HG03039 (cell line): Measurements from ENCODE around the gene ABHD11.
A peak's percentile ranks its signal among the peaks of the same experiment; 100 is the strongest.
"Not testable (repeated sequence)": the region's sequence is repeated elsewhere in the genome, so short reads cannot be mapped to it uniquely, and the experiment has no call there.

Source experiments
- ATAC-seq: cut with Tn5 transposase; IDR thresholded peaks from one replicate; pipeline ENCODE4 v1.9.1; 2021; ENCODE audit warnings: mild to moderate bottlenecking, moderate library complexity; ENCODE audit not compliant: unreplicated experiment

ABHD11 gene

DNA sequence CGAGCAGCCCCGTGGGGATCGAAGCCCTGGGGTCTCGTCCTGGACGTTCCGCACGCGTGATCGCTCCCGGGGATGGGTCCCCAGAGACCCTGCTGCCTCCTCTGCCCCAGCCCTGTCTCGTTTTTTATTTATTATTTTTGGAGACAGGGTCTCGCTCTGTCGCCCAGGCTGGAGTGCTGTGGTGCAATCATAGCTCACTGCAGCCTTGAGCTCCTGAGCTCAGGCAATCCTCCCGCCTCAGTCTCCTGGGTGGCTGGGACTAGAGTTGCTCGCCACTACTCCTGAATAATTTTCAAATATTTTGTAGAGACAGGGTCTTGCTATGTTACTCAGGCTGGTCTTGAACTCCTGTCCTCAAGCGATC lies 18.8 kb downstream of the ABHD11 start:
- ATAC-seq, result no peak

DNA sequence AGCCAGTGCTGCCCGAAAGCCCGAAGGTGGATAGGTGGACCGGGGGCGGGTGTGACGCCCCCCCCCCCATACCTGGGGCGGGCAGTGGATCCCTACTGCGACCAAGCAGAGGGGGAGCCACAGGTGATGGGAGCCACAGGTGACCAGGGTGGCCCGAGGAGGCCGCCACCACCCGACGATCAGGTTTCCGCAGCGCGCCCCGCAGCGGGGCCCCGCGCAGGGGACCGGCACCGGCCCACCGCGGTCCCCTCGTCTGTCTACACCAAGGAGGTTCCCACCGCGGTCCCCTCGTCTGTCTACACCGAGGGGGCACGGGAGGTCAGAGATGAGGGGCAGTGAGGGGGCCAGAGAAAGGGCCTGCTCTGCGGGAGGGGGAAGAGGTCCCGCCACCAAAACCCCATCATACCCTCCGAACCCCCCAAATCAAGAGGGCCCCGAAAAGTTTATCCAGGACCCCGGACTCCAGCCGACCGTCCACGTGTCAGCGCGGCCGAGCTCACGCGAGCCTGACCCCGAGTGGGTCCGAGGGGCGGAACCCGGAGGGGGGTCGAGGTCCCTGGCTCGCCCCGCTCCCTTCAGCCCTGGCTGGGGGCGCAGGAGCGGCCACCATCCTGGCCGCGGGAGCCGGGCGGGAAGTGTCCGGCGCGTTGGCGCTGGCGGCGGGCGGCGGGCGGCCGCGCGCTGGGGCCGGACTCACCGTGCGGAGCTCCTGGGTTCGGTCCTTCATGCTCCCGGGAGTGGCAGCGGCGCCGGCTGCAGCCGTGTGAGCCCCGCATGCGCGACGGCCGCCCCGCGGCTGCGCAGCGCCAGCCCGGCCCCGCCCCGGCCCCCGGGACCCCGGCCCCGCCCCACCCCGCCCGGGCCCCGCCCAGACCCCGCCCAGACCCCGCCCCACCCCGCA lies 19.4 kb downstream of the ABHD11 start, which contains the start of gene STX1A:
STX1A (minus strand) TSS at position 765 of the 901 bp plus-strand sequence; CDS start at position 727, 38 bp downstream.
- peak; percentile 66 for ATAC-seq

DNA sequence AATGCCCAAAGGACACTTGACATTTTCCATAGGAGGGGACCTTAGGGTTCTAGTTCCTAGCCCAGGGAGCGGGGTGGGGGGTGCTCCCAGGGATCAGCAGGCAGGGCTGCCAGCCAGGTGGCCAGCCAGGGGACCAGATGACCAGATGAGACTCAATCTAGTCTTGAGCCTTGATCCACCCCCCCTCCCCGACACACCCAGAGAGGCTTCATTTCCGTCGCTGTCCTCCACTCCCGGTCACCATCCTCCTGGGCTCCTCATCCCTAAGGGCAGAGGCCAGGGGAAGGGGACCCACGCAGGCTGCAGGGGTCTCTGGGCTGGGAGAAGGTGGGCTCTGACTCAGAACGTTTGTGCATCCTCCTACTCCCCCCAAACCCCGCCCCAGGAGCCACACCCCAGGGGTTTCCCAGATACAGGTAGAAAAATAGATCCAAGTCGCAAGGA lies 20.1 kb downstream of the ABHD11 start:
- ATAC-seq, result no peak

DNA sequence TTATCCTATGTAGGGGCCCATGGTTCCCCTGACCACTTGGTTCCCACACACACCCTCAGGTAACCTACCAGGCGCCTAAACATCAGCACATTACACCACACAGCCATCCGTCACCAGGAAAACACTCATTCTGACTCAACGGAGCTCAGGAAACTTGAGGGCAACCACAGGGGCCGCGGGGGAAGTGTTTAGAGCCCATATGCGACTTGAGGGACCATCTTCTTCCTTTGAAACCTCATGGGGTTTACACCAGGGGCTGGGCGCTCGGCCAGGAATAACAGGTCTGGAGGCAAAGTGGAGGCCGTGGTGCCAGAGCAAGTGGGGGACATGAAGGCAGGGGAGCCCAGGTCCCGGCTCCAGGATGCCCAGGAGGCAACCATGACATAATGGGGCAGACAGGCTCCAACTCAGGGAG lies 20.6 kb downstream of the ABHD11 start:
- ATAC-seq, result no peak

DNA sequence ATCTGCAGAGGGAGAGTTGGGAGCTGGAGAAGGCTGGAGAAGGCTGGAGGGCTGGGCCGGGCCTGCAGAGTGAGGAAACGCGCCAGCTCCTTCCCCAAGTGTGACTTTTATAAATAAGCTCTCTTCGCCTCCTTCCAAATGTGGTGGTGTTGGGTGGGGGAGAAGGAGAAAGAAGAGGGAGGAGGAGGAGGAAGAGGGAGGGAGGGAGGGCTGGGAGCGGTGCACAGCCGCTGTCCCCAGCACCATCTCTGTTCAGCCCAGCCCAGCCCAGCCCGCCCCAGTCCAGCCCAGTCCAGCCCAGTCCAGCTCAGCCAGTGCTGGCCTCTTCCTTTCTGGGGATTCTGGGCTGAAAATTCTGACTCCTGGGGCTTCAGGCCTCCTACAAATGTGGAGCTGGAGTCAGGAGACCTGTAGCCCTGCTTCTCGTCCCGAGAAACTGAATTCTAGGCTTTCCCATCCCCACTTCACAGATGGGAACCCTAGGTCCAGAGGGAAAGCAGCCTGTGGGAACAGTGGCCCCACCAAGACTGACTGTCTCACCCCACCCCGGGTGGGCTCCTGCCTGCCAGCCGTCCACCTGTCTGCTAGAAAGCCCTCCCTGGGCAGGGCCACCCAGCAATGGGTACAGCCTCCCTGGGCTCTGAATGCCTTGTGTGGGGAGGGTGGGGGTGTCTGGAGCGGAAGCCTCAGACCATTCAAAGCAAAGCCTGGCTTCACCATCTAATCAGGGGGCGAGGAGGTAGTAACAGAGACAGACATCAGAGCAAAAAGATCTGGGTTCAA lies 21.4 kb downstream of the ABHD11 start:
- ATAC-seq, result no peak

DNA sequence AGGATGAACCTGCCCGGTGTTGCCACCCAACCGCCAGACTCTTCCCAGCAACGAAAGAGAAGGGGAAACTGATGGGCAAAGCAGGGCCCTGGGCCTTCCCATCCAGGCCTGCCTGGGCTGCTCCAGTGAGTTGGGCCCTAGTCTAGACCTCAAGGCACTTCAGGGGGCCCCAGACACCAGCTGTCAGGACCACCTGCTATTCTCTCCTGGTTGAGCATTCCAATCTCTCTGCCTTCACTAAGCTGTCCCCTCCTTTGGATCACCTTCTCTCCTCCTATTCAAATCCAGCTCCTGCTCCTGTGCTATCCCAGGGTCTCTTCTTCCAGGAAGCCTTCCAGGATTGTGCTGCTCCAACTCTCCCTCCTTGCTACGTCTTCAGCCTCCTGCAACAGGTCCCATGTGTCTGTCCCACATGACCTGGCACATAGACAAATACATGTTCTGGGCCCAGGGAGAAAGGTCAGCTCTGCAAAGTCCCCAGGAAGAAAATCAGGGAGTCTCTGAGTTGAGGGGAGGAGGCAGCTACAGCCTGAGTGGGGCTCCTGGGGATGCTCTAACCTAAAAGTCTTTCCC lies 22.2 kb downstream of the ABHD11 start:
- ATAC-seq, result no peak

DNA sequence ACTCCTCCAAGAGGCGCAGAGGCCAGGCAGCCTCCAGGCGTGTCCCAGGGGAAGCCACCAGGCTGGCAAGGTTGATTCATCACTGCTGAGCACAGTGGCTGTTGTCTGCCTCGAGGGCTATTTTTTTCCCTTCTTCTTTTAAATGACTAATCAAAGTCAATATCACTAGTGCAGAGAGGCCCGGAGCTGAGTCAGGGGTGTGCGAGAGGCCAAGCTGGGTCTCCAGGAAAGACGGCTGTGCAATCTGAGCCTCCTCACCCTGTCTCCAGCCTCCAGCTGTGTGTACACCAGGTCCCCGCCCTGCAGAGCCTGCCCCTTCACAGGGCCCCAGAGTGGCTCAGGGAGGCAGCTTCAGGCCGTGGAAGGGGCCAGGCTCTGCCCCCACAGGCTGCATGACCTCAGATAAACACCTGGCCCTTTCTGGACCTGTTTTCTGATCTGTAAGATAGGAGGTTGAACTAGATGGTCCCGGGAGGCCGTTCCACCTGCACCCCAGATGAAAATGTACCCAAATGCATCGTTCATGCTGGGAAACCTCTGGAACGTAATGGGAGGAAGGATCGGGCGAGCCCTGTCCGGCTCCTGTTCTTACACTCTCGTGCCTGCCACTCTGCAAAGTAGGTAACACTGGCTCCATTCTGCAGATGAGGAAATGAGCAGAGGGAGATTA lies 22.8 kb downstream of the ABHD11 start:
- ATAC-seq, result no peak

DNA sequence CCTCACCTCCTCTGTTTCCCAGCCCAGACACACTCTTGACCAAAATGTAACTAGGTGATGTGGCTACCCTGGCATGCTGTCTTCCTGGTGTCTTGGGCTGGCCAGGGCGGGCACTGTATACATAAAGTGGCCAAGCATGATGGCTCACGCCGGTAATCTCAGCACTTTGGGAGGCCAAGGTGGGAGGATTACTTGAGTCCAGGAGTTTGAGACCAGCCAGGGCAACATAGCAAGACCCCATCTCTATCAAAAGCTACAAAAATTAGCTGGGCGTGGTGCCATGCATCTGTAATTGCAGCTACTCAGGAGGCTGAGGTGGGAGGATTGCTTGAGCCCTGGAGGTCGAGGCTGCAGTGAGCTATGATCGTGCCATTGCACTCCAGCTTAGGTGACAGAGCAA lies 25.3 kb downstream of the ABHD11 start:
- not testable (repeated sequence) for ATAC-seq

DNA sequence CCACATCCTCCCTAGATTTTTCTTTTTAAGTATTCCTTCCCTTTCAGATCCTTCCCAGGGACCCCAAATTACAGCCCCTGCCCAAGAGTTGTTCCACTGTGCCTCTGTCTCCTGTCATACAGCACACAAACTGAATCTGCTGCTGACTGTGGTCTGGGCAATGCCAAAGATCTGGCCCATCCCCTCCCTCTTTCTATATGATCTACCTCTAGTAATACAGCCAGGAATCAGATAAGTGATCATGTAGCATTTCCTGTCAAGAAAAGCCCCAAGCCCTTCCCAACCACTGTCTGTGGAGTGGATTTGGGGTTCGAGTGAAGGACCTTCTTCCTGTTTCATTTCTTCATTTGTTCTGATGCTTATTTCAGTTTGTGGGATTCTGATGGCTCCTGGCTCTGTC lies 25.8 kb downstream of the ABHD11 start:
- ATAC-seq, result no peak

DNA sequence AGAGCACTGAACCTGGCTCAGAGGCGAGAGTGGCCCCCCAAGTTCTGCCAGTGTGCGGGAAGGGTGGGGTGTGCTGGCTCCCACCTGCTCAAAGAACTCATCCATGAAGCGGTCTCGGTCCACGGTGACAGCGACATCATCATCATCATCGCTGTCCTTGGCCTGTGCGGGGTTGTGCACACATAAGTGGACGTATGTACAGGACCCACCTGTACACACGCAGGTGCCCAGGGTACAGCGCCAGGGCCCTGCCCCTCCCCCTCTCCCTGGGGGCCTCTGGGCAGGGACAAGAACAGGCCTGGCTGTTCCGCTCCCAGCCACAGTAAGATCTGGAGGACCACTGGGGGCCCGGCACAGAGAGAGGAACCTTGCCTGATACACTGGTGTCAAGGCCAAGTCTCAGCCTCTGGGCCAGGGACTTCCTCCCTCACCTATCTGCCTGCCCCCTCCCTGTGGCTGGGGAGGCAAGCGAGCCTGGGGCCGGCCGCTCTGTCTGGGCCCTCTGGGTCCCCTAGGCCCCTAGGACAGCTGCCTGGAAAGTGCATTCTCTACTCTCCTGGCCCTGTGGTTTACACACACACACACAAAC lies 29.5 kb downstream of the ABHD11 start:
- no peak for ATAC-seq

DNA sequence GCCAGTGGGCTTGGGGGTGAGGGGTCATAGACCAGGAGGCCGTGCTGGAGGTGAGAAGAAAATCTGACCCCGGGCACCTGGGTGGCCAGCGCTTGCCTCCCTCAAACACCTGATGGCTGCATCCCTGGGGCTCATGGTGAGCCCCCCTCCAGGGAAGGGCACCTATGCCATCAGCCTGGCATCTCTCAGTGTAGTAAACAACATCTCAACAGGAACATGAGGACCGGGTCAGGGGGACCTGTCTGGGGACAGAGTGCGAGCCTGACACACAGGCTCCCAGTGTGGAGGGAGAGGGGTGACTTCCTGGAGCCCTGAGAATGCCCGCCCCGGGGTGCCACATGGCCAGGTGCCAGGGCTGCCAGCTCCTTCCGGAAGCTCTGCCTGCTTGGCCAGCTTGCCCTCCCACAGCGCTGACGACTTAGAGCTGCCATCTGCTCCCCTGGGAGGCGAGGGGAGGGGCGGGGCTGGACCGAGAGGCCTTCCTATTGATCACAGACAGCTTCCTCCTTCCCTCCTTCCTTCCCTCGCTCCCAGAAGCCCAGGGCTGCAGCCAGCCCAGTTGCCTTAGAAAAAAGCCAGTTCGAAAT lies 31.5 kb downstream of the ABHD11 start:
- no peak for ATAC-seq

DNA sequence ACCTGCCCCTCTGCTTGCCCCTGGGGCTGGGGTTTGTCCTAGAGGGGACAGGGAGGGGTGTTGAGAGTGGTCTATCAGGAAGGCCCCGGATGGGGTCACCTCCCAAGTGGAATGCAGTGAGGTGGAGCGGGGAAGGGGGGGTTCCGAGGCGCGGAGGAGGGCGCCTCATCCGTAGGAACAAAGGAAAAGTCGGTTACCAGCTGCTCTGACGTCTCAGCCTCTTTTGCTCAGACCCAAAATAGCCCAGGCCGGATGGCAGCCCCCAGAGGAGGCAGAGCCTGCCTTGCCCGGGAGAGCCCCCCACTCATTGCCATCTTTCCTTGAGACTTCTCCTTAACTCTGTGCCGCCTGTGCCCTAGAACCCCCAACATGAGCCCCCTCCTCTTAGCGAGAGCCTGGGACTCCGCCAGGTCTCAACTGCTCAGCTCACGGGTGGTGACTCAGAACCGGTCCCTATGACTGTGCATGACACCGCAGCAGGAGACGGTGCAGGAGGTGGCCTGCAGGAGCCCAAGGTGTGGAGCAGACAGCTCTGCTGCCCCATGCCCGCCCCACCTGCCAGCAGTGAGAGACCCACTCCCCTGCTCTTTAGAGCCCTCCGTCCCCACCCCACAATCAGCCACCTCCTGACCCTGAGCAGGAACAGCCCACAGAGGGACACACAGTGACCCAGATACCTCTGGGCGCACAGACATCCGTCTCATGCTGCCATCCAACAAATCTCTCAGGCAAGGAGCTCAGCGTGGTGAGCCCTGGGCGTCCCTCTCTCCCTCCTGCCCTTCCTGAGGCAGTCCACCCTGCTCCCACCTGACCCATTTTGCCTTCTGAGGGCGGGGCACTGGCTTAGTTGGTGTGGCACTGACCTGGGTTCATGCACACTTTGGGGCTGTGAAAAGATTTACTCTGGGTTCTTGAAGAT lies 32.2 kb downstream of the ABHD11 start:
- ATAC-seq, result no peak

DNA sequence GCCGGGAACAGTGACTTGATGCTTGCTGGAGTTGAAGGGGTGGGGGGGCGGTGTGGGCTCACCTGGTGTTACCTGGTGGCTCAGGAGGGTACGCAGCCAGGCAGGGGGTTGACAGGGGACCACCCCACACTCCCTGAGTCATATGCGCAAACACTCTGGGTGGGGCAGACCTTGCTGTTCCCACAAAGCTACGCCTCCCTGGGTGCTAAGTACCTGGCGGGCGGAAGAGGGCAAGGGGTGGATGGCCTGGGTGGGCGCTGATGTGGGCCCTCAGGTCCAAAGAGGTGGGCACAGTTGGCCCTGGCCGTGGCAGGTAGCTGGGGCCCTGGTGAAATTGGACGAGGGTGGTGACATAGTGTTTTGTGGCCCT lies 33.1 kb downstream of the ABHD11 start:
- ATAC-seq, result no peak

DNA sequence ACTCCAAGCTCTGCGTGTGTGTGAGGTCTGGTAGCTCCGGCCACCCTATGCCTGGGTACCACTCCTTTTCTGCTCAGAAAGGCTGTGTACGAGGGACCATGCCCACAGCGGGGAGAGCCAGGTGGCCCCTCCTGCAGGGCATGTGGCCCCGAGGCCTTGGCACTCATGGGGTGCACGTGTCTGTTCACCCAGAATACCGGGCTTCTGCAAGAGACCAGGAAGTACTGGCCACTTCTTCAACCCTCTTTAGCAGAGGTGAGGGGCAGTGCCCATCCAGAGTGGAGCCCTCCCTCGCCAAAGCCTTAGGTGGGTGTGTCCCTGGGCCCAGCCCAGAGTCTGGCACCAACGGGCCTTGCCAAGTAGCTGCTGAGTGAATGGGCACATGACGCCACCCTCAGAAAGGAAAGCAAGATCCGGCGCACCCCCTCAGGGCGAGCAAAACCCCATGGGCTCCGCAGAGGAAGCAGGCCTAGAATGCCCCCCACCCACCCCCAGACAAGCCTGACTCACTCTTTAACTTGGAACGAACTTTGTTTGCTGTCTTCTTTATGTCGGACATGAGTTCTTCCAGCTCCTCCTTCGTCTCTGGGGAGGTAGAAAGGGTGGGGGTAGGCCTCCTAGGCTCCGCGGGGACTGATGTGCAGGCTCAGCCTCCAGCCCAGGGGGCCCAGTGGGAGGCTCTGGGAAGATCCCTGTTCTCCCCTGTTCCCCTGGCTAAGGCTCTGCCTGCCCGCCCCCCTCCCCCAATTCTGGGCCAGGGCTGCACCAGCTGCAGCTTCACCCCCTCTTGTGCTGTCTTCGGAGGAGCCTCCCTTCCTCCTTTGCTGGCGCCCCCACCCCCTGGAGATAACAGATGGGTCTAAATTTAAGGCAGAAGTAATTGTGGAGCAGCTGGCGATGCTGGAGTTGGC lies 33.7 kb downstream of the ABHD11 start:
- ATAC-seq, result no peak

DNA sequence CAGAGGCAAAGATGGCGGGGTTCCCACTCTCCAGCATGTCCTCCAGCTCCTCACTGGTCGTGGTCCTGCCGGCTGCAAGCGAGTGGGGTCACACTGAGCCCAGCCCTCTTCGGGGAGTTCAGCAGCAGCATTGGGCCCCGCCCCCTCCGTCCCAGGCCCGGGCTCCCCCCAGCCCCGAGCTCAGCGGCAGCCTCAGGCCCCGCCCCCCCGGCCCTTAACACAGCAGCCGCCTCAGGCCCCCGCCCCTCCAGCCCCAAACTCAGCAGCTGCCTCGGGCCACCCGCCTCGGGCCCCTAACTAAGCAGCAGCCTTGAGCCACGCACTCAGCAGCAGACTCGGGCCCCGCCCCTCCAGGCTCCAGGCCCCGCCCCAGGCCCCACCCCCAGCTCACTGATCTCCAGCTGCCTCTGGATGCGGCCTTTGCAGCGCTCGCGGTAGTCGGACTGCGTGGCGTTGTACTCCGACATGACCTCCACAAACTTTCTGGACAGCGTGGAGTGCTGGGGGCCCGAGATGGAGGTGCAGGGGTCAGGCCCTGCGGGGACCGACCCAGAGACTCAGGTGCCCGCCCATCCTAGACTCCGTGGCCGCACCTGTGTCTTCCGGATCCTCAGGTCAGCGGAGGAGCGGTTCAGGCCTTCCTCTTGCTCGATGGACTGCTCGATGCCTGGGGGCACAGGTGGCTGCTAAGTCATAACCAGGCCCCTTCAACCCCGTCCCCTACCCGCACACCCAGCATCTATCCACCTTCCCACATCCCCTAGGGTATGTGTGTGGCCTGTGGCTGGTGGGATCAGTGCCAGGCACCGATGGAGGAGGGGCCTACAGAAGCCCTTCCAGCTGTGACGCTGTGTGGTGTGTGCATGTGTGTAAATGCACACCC lies 34.6 kb downstream of the ABHD11 start:
- no peak for ATAC-seq

DNA sequence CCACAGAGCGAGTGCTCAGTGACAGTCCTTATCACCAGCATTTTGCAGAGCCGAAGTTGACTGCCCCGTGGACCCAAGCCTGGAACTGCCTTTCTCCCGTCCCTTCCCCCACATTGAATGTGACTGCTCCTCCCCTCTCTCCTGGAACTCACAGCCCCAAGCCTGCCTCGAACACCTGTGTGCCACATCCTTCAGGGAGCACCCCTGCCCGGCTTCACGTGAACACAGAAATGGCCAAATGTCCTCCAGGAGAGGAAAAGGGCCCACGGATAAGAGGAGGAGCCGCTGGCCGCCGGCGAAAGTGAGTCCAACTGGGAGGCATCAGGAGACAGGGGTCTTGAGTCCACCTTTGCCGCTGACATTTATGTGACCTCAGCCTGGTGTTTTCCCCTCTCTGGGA lies 35.4 kb downstream of the ABHD11 start:
- no peak for ATAC-seq

DNA sequence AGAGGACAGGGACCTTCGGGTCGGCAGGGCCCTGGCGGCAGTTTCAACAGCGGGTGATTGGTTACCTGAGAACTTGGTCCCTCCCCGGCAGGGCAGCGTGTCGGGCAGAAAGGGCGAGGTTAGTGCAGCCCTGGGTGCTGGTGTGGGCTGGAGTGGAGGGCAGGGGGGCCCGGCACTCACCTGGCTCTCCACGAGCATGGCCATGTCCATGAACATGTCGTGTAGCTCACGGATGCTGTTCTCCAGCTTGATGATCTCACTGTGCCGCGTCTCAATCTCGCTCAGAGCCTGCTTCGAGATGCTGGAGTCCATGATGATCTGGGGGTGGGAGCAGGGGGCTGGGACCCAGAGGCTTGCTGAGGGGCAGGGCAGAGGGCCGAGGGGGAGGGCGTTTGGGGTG lies 35.9 kb downstream of the ABHD11 start:
- no peak for ATAC-seq
